K562 (cell line): ENCODE measurements around the gene CACNA1C. TPM values are rescaled to one million over a fixed set of nuclear protein-coding genes. Genes with fewer than 3 reads are reported as not detected.

Experiments used
- ATAC-seq: fragments of 200-7000 bp; cut with Tn5 transposase; 3 replicates; pipeline ENCODE4 v1.9.1; 2020; ENCODE audit warnings: moderate library complexity
- BruUV-seq: library from RNA; stranded (reverse); fragments of 400-500 nt; replicated peaks from 2 replicates; lab custom pipeline; 2021; lab: Mats Ljungman, UMichigan
- CTCF ChIA-PET: fragments of 300-600 bp; formaldehyde crosslinking; extraction: SDS; loops from one replicate; lab custom pipeline; 2021; ENCODE audit warnings: low intra/inter-chr PET ratio; lab: Yijun Ruan, JAX
- POLR2A ChIA-PET: fragments of 300-600, 350-650 bp; sonication (Branson Sonifier 250); formaldehyde crosslinking; extraction: SDS; loops from one replicate; lab custom pipeline; 2021; ENCODE audit warnings: antibody characterized with exemption, inconsistent platforms; lab: Yijun Ruan, JAX
- DNase-seq, 4 experiments: peaks; one replicate each; pipeline versions ENCODE4 v3.0.0 to v3.0.0-alpha.2; 2011 to 2018; ENCODE audit warnings: low spot score in 3 of 4, mixed read lengths in 3 of 4; ENCODE audit errors: extremely low read depth in 1 of 4
- FAIRE-seq: peaks from 2 replicates; lab custom pipeline; 2011; peaks lifted over from hg19 to GRCh38; lab: Jason Lieb, UNC
- H2AFZ ChIP-seq: 2 replicates; pipeline ENCODE4 v1.6.0; 2011; ENCODE audit warnings: low read depth, low read length, control low read depth, inconsistent platforms
- H3K27ac ChIP-seq: fragments of 200-600 bp; 3 replicates; pipeline ENCODE4 v1.8.0; 2011; ENCODE audit warnings: low read depth, mild to moderate bottlenecking, control low read depth, inconsistent platforms, low read length, moderate library complexity, mixed read lengths; ENCODE audit errors: extremely low read depth
- H3K27me3 ChIP-seq, 2 experiments: fragments of 300-600 bp in 1 of 2; 2 replicates in 1 of 2; 3 replicates in 1 of 2; pipeline versions ENCODE4 v1.6.0 to v1.8.0; 2011; ENCODE audit warnings: inconsistent platforms in 2 of 2, low read length in 2 of 2, mild to moderate bottlenecking in 1 of 2, mixed read lengths in 1 of 2, moderate library complexity in 1 of 2; ENCODE audit not compliant: control insufficient read depth in 2 of 2, insufficient read depth in 2 of 2
- H3K36me3 ChIP-seq: fragments of 300-600 bp; 3 replicates; pipeline ENCODE4 v1.8.0; 2011; ENCODE audit warnings: mild to moderate bottlenecking, low read length, inconsistent platforms; ENCODE audit not compliant: control insufficient read depth, insufficient read depth
- H3K4me1 ChIP-seq, 2 experiments: fragments of 200-600 bp in 1 of 2; replicated peaks in 1 of 2; 2 replicates in 1 of 2; 3 replicates in 1 of 2; pipeline versions ENCODE4 v1.5.1 to v1.8.0; 2011; ENCODE audit warnings: inconsistent platforms in 2 of 2, low read length in 2 of 2, mild to moderate bottlenecking in 1 of 2, mixed read lengths in 1 of 2, moderate library complexity in 1 of 2; ENCODE audit not compliant: control insufficient read depth in 2 of 2, insufficient read depth in 2 of 2
- H3K4me2 ChIP-seq: 2 replicates; pipeline ENCODE4 v1.6.1; 2011; ENCODE audit warnings: low read length, control low read depth, inconsistent platforms, mixed read lengths; ENCODE audit not compliant: insufficient read depth
- H3K4me3 ChIP-seq: fragments of 200-600 bp; sonication (generic), shearing (Covaris generic); 2 replicates; pipeline ENCODE4 v1.5.1; 2016; ENCODE audit warnings: control low read depth, inconsistent platforms
- H3K79me2 ChIP-seq: fragments of 200-600 bp; 3 replicates; pipeline ENCODE4 v1.8.0; 2011; ENCODE audit warnings: low read length, inconsistent platforms; ENCODE audit not compliant: control insufficient read depth, insufficient read depth
- H3K9ac ChIP-seq, 2 experiments: 2 replicates each; pipeline versions ENCODE4 v1.6.0 to v1.6.1; 2011; ENCODE audit warnings: low read depth in 2 of 2, low read length in 2 of 2, control low read depth in 1 of 2, inconsistent platforms in 1 of 2, mild to moderate bottlenecking in 1 of 2, mixed read lengths in 1 of 2; ENCODE audit not compliant: insufficient read depth in 1 of 2
- H3K9me1 ChIP-seq: one replicate; pipeline ENCODE4 v1.6.0; 2011; ENCODE audit warnings: inconsistent platforms, mild to moderate bottlenecking, low read length, moderate library complexity; ENCODE audit not compliant: control insufficient read depth, insufficient read depth
- H3K9me3 ChIP-seq: replicated peaks from 2 replicates; pipeline ENCODE4 v1.5.1; 2011; ENCODE audit warnings: low read depth, low read length, inconsistent platforms; ENCODE audit not compliant: control insufficient read depth, insufficient read depth
- H4K20me1 ChIP-seq: replicated peaks from 2 replicates; pipeline ENCODE4 v1.6.1; 2011; ENCODE audit warnings: low read length, inconsistent platforms, mixed read lengths; ENCODE audit not compliant: control insufficient read depth, insufficient read depth
- C11orf30 ChIP-seq: fragments of 450-650 bp; IDR thresholded peaks from 2 replicates; pipeline ENCODE4 v1.6.1; 2016; ENCODE audit warnings: low read depth, mild to moderate bottlenecking
- CCAR2 ChIP-seq: fragments of 200-400 bp; formaldehyde crosslinking; IDR thresholded peaks from 2 replicates; pipeline ENCODE4 v1.6.1; 2017; ENCODE audit warnings: mild to moderate bottlenecking, low read depth, low read length
- E2F6 ChIP-seq, 2 experiments: IDR thresholded peaks; 2 replicates each; pipeline ENCODE4 v1.6.1; 2011; ENCODE audit warnings: borderline replicate concordance in 1 of 2, control low read depth in 1 of 2, low read depth in 1 of 2, low read length in 1 of 2, mild to moderate bottlenecking in 1 of 2, mixed read lengths in 1 of 2, moderate library complexity in 1 of 2; ENCODE audit not compliant: insufficient read depth in 1 of 2, insufficient read length in 1 of 2, poor library complexity in 1 of 2, severe bottlenecking in 1 of 2; ENCODE audit errors: extremely low read depth in 1 of 2
- KDM2B ChIP-seq: fragments of 250-450 bp; sonication (Bioruptor Pico); IDR thresholded peaks from 2 replicates; pipeline ENCODE4 v1.8.0; 2021; ENCODE audit warnings: mild to moderate bottlenecking, moderate library complexity
- KDM5B ChIP-seq: fragments of 200-600 bp; sonication (generic); IDR thresholded peaks from 2 replicates; pipeline ENCODE4 v1.6.1; 2012; ENCODE audit warnings: low read depth, mild to moderate bottlenecking, moderate library complexity, low read length, control low read depth, inconsistent platforms; ENCODE audit not compliant: insufficient replicate concordance
- KLF1 ChIP-seq: fragments of 450-650 bp; IDR thresholded peaks from 2 replicates; pipeline ENCODE4 v1.6.1; 2016; ENCODE audit warnings: missing genetic modification characterization, missing compliant biosample characterization
- LARP7 ChIP-seq: fragments of 450-650 bp; IDR thresholded peaks from 2 replicates; pipeline ENCODE4 v1.6.1; 2016
- MAFF ChIP-seq: IDR thresholded peaks from 2 replicates; pipeline ENCODE4 v1.6.1; 2012; ENCODE audit warnings: low read length, improper control_type of control experiment
- MAFG ChIP-seq: fragments of 450-650 bp; conservative IDR thresholded peaks from 2 replicates; pipeline ENCODE4 v1.6.1; 2016; ENCODE audit warnings: missing genetic modification characterization, missing compliant biosample characterization
- MAFK ChIP-seq: IDR thresholded peaks from 2 replicates; pipeline ENCODE4 v1.6.1; 2011; ENCODE audit warnings: low read length, improper control_type of control experiment
- SIRT6 ChIP-seq: IDR thresholded peaks from one replicate; pipeline ENCODE4 v1.6.1; 2012; ENCODE audit warnings: low read depth, mild to moderate bottlenecking, control low read depth, inconsistent platforms, low read length, moderate library complexity
- TAF15 ChIP-seq: fragments of 200-400 bp; formaldehyde crosslinking; IDR thresholded peaks from 2 replicates; pipeline ENCODE4 v1.6.1; 2017; ENCODE audit warnings: mild to moderate bottlenecking, low read depth, low read length, moderate library complexity
- TEAD1 ChIP-seq, 2 experiments: fragments of 450-650 bp in 1 of 2; sonication (generic) in 1 of 2; formaldehyde crosslinking; IDR thresholded peaks; 2 replicates each; pipeline versions ENCODE4 v1.4.0 to v1.8.0; 2020 to 2022; ENCODE audit warnings: mild to moderate bottlenecking in 2 of 2, missing genetic modification reagents in 1 of 2
- U2AF1 ChIP-seq: fragments of 200-400 bp; formaldehyde crosslinking; optimal IDR thresholded peaks from 2 replicates; pipeline ENCODE3; 2017; ENCODE audit warnings: mild to moderate bottlenecking, low read depth, low read length, moderate library complexity
- ZBTB26 ChIP-seq: fragments of 450-650 bp; formaldehyde crosslinking; IDR thresholded peaks from 2 replicates; pipeline ENCODE4 v1.4.0; 2022; ENCODE audit warnings: missing genetic modification characterization
- ZNF24 ChIP-seq: fragments of 450-650 bp; IDR thresholded peaks from 2 replicates; pipeline ENCODE4 v1.6.1; 2016
- ZNF316 ChIP-seq: fragments of 450-650 bp; IDR thresholded peaks from 2 replicates; pipeline ENCODE4 v1.6.1; 2016
- ZNF347 ChIP-seq: fragments of 450-650 bp; formaldehyde crosslinking; IDR thresholded peaks from 2 replicates; pipeline ENCODE4 v1.4.0; 2020; ENCODE audit warnings: low read depth, mild to moderate bottlenecking, moderate library complexity
- ZNF764 ChIP-seq: fragments of 250-450 bp; sonication (Bioruptor Pico); IDR thresholded peaks from 2 replicates; pipeline ENCODE4 v1.4.0; 2020; ENCODE audit warnings: low read depth, mild to moderate bottlenecking, moderate library complexity
- WGBS: fragments of 100-300 bp; shearing (Covaris generic); methylation state at CpG from one replicate; pipeline ENCODE4 v1.1.6; 2016; ENCODE audit warnings: low coverage, mixed read lengths; ENCODE audit not compliant: insufficient coverage; ENCODE audit errors: missing lambda C conversion rate; 5-methylcytosine and 5-hydroxymethylcytosine counted together
- in situ Hi-C: fragments of 300-500 bp; cut with MboI; formaldehyde crosslinking; loops from 4 replicates; pipeline ENCODE4 v1.15.0; 2018; ENCODE audit warnings: inconsistent platforms, mixed read lengths
- intact Hi-C: fragments of 100-400 bp; cut with micrococcal nuclease; formaldehyde crosslinking; loops from 2 replicates; pipeline ENCODE4 v1.14.2; 2022
- polyA plus RNA-seq, 8 experiments: library from polyadenylated mRNA; depleted of rRNA in 4 of 8; stranded (reverse) in 5 of 8; unstranded in 3 of 8; fragments of >200 nt; fragmentation: Nextera tagmentation in 2 of 8; fragmentation: Illumina TruSeq in 1 of 8; extraction: Ambion mirVana in 2 of 8; extraction: Trizol in 1 of 8; gene quantifications; 2 replicates each; pipeline versions ENCODE4 v1.2.1 to v1.2.3, GENCODE V29; 2011 to 2014; ENCODE audit warnings: inconsistent platforms in 1 of 8, missing spikeins in 1 of 8
- total RNA-seq, 7 experiments: library from RNA; depleted of rRNA in 6 of 7; stranded (reverse); fragments of >200 nt in 6 of 7; fragmentation: Illumina TruSeq in 2 of 7; extraction: Trizol in 2 of 7; gene quantifications; 2 replicates each; pipeline versions ENCODE4 v1.2.1 to v1.2.3, GENCODE V29; 2011 to 2021; ENCODE audit warnings: low replicate concordance in 1 of 7
- TF ChIP-seq, protein P1 (sequence below): sonication (generic); formaldehyde crosslinking; IDR thresholded peaks from 2 replicates; pipeline ENCODE4 v1.8.1; 2022; ENCODE audit warnings: missing genetic modification reagents

Gene CACNA1C
- total and polyA plus RNA-seq, 9 of the 15 experiments (the other 6 are each of a cell fraction or from before 2014, with no cell fraction given): not detected

DNA sequence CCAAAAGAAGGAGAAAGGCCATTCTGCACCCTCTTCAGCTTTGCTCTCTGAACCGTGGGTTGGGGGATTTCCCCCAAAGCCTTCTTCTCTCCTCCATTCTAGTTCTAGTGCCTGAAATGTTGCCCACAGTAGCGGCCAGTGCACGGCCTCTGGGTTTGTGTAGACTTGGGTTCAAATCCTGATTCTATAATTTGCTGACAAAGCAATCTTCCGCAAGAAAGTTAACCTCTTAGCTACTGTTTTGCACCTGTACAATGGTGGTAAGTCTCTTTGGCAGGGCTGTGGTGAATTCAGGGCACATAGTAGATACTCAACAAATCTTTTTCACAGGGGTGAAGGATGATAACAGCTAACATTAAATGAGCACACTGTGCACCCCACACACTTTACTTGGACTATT is 5.8 kb upstream of the CACNA1C start:
- no TSS peak for BruUV-seq
- DNase-seq (no peak), ATAC-seq (no peak), FAIRE-seq (no peak)
- TF ChIP-seq ZBTB26 (CRISPR knock-in tag) (no peak), ZNF764 (no peak), C11orf30 (peak; percentile 66; the same call in 1 of the 2 replicates), TAF15 (no peak), SIRT6 (no peak), U2AF1 (no peak), KLF1 (tag) (no peak), MAFK (peak; percentile 87), E2F6 (IDR thresholded peaks at IDR 0.05; ENCODE audit: borderline replicate concordance in 1 of 2, extremely low read depth in 1 of 2, insufficient read depth in 1 of 2, insufficient read length in 1 of 2, low read depth in 1 of 2, low read length in 1 of 2, poor library complexity in 1 of 2, severe bottlenecking in 1 of 2) (no peak), CCAR2 (no peak), KDM2B (CRISPR knock-in tag) (no peak), ZNF24 (no peak), MAFG (tag) (peak; percentile 68), ZNF347 (no peak), MAFF (peak; percentile 83), KDM5B (no peak), TEAD1 (CRISPR knock-in tag; IDR thresholded peaks at IDR 0.05) (no peak), LARP7 (no peak), ZNF316 (peak; percentile 75)
- TF ChIP-seq, protein P1, sequence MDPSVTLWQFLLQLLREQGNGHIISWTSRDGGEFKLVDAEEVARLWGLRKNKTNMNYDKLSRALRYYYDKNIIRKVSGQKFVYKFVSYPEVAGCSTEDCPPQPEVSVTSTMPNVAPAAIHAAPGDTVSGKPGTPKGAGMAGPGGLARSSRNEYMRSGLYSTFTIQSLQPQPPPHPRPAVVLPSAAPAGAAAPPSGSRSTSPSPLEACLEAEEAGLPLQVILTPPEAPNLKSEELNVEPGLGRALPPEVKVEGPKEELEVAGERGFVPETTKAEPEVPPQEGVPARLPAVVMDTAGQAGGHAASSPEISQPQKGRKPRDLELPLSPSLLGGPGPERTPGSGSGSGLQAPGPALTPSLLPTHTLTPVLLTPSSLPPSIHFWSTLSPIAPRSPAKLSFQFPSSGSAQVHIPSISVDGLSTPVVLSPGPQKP (CRISPR knock-in tag): no peak
- Histone ChIP-seq H3K4me1 (no peaks in the 10 kb centered on the region), H3K27ac (no peak overlapping the region), H3K27me3 (peaks cover 5 to 8% of the 10 kb centered on the region in 2 experiments; a peak in 3 of 5 replicates), H3K4me2 (no peak overlapping the region), H3K9me1 (no peaks in the 10 kb centered on the region), H3K9ac (no peak overlapping the region), H3K4me3 (no peak overlapping the region), H2AFZ (no peak overlapping the region), H4K20me1 (no peaks in the 10 kb centered on the region), H3K79me2 (no peaks in the 10 kb centered on the region), H3K36me3 (no peaks in the 10 kb centered on the region), H3K9me3 (no peaks in the 10 kb centered on the region)
- CTCF ChIA-PET: no interaction called here
- POLR2A ChIA-PET: no interaction called here
- in situ Hi-C loops: no loop called here
- intact Hi-C loops: no loop called here
- 0% methylated on average over 4 of the region's 4 CpGs for WGBS
